NCI-H1694 (cell line): Measurements from ENCODE around the gene SMOC2.

ENCODE experiments used
- DNase-seq: peaks from one replicate; lab custom pipeline; 2025; lab: John Stamatoyannopoulos, UW

Gene SMOC2

DNA sequence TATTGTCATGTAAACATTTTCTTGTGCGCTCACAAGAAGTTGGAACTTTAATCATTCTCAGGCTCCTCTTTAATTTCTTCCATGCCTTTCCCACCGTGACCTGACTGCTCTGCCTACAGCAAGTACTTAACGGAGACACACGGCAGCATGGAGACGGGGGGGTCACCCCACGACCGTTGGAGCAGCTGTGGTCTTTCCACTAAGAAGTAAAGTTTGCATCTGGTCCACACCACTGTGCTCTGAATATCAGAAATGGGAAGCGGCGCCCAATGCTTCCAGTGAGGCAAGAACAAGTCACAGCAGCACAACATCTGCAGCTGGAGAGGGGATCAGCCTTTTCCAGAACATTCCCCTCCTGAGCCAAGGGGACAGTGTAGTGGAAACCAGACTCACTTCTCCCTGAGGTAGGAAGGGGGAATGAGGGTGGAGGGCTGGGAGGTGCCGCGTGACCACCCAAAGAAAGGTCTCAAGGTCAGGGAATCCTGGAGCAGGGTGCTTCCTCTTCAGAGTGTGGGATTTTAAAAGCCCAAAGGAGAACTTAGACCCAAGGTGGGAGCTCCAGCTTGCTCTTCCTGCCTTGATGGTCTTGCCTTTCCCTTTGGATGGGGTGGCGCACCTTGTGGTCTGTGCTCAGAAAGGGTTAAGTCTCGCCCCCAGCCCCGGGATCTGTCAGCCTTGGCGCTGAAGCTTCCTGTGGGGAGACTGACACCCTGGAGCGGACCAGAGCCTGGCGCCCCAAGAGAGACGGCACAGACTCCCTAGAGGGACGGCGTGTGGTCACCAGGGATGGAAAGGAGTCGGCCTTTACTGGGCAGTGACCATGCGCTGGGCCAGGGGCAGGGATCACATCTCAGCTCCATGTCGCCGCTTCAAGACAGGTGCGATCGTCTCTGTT is 25.6 kb upstream of the SMOC2 start:
- DNase-seq: no peak

DNA sequence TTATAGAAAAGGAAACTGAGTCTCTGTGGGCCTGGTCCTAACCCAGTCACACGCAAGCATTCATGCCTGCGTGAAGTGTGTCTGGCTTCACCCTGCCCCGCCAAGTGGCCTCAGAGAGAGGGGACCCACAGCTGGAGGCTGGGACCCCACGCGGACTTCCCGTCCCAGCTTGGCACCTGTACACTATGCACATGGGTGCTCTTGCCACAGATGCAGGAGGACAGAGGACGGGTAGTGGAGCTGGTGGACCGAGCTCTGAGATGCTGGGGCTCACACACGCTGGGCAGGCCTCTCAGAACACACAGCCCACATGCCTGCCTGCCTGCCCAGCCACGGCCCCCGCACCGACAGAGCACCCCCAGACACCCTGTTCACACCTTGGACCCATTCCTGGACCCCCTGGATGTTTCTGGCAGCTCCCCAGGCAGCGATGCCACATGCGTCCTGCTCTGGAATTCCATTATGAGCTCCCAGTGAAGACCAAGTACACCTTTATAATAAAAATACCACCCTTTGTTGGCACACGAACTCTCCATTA is 24.9 kb upstream of the SMOC2 start:
- no peak for DNase-seq

DNA sequence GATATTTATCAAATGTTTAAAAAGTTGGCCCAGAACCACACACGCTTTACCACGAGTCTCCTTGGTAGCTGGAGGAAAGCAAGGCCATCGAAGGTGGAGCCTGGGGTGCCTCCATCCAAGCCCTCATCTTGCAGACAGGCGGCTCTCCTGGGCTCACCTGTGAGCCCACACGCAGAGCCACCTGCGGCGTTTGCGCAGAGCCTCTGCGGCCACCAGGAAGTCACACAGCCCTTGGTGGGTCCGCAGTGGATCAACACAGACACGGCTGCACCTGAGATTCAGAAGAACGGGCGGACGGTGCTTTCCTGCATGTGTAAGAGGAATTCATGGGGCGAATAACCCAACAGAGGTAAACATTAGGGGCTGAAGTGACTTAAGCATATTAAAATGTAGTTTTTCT is 24.5 kb upstream of the SMOC2 start:
- DNase-seq: no peak

DNA sequence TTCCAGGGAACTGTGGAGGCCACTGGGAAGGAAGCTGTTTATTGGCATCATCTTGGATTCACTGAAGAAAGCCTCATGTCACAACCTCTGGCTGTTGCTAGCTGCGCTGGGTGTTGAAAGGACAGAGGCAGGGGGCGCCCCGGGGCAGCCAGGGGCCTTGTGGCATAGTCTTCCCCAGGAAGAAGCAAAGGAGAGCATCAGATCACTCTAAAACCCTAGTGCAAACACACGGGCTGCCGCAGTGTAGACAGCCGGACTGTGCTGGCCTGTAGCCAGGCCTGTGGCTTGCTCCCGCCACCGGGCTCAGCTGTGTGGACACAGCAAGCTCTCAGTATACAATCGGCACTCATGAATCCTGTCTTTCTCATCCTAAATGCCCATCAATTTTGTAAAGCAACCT is 23.8 kb upstream of the SMOC2 start:
- DNase-seq: no peak

DNA sequence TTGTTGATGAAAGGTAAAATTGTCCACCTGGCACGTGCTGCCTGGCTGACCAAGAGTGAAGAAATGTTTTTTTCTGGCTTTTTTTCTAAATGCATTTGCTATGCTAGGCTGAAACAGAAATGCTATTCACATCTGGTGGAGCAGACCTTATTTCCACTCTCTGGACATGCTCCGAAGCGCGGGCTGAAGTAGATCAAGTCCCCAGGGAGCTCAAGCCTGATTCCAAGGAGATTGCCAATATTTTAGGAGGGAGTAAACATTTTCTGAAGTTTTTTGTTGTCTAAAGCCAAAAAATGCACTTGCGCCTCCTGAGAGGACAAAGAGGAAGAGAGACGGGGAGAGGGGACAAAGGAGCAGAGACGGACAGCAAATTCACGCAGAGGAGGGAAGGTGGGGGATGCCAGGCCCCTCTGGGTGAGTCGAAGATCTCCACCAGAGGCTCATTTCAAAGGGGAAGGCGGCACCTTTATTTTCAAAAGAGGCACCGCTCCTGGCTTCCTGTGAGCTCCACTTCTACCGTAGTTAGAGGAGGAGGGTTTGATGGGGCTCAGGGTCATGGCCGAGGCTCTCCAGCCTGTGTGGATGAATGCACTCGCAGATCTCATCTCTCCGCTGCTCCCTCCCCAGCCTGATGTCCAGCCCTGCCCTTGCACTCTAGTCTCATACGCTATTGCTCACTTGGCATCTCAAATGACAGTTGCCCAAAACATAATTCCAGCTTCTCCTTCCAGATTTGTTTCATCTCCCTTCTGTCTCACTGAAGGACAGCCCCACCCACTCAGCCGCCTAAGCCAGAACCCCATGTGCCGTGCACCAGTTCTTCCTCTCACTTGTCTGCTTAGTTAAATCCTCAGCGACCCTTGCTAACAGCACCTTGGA is 23.1 kb upstream of the SMOC2 start:
- DNase-seq: no peak

DNA sequence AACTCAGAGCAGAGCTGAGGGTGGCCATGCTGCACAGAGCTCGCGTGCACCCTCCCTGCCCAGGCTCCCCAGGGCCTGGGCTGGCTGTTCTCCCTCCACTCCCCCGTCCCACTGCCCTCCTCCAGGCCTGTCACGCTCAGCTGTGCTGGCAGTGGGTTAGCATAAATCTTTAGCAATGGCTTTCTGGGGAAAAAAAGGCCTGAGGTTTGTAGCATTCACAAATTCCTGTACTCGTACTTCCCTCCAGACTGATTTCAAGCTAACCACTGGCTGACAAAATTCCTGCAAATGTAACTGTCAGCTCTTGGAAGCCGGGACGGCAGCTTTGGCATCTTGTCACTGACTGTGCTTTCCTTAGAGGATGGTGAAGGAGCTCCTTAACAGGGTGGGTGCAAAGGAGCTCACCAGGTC is 22.3 kb upstream of the SMOC2 start:
- no peak for DNase-seq

DNA sequence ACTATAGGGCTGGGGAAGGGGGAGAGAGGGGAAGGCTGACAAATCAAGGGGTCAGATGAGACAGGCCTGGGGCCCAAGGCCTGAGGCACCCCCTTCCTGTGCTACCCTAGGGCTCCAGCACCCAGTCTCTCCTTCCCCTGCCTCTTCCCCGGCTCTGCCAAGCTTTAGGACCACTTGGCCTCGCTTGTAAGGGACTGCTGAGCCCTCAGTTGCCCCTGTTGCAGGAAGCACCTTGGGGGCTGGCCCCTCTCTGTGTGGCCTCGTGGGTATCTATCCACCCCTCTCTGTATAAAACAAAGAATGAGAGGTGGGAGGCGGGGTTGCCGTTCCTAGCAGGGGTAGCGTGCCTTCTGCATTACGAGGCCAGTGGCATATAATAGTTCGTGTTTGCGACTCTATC is 21.4 kb upstream of the SMOC2 start:
- no peak for DNase-seq

DNA sequence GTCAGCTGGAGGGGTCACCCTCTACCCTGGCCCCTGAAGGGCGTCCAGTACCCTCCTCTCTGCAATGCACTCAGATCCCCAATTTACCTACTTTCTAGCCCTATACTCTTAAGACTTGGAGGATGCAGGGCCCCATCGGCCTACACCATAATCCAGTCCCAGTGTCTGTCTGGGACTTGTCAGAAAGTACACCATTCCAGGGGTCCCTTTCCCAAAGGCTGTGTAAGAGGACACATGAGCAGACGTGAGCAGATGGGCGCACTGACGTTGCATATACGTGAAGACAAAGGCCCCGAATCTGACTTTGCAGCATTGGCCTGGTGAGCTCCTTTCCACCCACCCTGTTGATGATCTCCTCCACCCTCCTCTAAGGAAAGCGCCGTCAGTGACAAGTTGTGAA is 20.9 kb upstream of the SMOC2 start:
- no peak for DNase-seq

DNA sequence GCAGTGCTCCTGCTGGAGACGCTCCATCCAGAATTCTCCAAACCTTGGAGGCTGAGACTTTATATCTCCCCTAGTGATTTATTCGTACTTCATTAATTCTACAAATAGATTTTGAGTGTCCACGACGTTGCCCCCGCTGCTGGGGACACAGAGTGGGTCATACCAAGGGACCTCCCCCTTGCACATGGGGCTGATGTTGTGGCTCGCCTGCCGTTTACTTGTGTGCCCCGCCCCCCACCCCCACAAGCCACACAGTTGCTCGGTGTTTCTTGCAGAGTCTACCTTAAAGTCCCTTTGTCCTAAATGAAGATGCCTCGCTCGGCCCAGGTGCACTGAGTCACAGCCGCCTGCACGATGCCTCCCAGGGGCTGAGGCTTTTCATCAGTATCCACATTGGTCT is 20.3 kb upstream of the SMOC2 start:
- no peak for DNase-seq

DNA sequence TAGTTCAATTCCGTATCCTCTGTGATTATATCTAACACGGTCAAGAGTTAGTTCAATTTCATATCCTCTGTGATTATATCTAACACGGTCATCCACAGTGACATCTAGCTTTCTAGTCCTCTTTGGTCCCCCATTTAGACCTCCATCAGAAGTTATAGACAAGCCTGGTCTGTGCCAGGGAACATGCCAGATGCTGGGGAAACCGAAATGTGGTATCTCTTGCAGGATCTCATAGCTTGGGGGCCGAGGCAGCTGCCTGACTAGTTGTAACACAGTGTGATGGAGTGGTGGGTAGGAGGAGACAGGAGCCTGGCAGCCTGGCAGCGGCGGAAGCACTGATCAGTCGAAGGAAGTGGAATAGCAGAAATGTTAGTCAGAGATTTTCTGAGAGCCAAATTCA is 13.8 kb upstream of the SMOC2 start:
- DNase-seq: no peak

DNA sequence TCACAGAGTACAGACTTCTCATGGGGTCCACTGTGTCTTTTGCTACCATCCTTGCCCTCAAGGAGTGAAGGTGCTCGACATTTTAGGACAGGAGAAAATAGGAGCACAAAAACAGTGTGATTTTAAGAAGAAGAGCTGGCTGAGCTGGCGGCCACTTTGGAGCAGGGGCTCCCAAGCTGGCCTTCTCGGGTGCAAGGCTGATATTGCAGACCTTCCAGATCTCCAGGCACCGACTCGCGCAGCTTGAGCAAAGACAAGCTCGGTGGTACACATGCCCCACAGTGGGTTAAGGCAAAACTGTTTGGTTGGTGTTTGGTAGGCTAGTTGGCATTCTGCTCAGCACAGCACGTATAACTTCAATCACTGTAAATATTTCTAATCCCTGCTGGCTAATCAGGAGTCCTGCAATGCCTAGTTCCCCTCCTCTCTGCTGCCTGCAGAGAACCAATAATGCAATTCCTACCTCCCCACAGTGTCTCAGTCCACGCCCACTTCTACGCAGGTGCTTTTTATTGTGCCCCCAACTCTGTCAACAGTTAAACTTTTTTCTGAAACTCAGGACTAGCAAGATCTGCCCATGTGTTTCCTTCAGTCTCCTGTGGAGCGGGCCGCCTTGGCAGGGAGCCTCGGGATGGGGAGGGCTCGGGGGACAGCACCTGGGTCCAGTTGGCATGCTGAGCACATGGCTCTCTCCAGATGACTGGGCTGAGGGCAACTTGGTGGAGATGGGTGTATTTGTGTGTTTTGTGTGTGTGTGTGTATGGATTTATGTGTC is 12.7 kb upstream of the SMOC2 start:
- DNase-seq: no peak

DNA sequence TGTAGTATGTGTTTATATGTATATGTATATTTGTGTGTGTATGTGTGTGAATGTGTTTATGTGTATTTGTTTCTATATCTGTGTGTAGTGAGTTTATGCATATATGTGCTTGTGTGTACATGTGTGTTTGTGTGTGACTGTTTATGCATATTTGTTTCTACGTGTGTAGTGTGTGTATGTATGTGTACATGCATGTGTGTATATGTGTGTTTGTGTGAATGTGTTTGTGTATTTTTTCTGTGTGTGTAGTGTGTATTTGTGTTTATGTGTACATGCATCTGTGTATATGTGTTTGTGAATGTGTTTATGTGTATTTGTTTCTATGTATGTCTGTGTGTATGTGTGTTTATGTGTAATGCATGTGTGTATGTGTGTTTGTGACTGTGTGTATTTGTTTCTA is 12.1 kb upstream of the SMOC2 start:
- no peak for DNase-seq

DNA sequence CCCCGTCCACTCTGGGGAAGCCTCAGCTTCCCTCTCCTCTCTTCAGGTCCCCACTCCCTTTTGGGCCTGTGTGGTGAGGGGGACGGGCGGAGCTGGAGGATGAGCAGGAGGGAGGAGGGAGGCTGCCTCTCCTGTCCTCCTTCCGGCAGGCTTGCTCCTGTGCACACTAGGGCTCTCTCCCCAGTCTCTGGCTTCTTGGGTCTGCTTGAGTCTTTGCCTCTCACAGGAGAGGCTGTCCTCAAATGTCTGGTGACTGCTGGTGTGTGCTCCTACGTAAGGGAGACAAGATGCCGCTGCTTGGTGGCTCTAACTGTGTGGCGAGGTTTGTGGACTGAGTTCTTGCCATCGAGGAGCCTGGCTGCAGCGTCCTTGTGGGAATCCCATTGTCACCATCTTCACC is 8.8 kb upstream of the SMOC2 start:
- DNase-seq: no peak

DNA sequence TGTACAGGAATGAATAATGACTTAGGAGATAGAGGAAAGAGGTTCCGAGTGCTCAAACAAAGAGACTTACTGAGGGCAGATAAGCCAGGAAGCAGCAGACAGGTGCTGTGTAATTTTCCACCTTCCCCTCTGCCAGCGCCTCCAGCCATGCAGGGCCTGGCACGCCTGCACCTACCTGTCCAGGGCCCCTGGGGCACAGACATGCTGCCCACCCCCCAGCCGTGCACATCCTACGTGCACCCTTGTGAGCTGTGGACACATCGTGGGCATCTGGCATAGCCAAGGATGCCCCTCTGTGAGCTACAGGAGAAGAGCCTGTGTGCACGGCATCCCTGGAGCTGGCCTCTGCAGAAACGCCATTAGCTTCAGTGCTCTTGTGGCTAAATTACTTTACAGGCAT is 7.1 kb upstream of the SMOC2 start:
- DNase-seq: no peak

DNA sequence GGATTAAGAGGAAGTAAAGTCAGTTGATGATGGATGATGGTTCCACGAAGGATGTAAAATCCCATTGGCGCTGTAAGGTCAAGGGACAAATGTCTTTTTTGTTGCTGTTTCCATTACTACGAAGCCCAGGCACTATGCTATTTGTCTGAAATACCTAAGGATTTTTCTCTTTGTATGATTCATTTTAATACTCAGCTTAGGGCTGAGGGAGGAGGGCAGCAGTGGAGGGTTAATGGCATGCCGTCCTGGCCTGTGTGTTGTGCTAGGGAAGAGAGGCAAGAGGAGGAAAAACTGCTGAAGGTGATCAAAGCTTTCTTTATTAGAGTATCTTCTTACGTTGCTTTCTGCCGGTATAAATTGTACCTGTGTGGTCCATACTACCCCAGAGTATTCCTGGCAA is 6.5 kb upstream of the SMOC2 start:
- no peak for DNase-seq

DNA sequence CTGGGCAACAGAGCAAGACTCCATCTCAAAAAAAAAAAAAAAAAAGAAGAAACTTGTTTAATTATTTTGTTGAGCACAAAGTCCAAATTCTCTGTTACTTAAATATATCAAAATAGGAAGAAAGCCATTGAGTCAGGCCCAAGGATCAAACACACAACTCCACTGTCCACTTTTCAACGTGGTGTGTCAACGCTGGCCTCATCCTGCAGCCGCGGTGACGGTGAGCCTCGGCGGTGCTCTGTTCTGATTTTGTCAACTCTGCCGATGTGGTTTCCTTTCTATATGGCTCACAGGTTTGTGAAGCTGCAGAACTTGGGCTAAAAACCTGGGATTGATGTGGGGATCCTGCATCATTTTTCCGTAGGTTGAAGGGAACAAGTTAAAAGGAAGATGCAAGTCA is 3.2 kb upstream of the SMOC2 start:
- DNase-seq: no peak

DNA sequence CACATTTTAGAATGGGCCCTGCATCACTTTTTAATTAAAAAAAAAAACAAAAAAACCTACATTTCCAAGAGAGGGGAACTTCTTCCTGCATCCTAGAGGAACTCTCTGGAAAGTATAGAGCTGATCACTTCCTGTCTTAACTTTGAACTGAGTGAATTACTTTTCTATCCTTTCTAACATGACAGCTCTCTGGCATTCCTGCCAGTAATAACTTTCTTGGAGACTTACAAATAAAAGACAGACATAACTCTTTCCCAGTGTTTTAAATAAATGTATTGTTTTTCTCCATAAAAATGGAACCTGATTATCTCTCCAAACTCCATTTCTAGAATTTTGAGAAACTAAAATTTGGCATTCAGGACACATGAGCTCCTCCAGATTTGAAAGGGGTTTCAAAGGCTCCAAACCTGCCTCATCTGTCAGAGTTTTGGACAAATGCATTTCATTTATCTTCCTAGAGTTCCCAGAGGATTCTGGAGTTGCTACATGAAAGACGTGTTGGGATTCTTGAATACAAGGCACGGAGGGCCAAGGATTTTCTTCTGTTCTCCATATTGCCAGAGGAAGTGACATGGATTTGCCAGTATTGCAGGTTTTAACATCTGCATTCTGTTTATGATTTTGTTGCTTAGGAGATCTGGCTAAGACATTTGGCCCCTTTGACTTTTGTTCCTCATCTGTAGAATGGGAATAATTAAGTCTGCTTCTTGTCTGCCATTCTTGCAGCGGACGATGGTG is 2.0 kb upstream of the SMOC2 start:
- no peak for DNase-seq

DNA sequence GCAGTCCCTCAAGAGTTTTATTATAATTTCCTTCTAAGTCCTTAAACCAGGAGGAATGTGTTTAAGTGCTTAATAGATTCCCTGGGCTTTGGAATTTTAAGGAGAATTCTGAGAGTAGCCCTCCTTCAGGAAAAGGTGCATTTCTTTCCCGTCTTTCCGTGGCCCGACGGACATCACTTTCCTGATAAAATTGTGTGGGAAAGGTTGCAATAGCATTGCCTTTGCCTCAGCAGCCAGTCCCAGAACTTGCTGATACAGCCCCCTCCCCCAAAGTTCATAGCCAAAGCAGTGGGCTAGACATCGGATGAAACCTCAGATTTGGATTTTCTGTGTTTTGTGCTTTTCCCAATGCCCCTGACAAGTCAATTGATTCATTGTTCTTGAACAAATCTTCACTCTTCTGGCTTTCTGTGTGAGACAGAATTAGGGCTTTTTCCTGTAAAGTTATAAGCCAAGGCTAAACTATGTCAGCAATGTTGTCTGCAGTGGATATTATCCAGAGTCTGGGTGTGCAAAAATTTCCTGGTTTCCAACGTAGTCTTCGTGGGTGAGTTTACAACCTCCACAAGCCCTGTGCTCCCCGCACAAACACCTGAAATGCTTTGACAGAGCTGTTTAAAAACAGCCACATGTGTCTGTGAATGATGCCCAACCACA is 1.1 kb upstream of the SMOC2 start:
- DNase-seq: no peak

DNA sequence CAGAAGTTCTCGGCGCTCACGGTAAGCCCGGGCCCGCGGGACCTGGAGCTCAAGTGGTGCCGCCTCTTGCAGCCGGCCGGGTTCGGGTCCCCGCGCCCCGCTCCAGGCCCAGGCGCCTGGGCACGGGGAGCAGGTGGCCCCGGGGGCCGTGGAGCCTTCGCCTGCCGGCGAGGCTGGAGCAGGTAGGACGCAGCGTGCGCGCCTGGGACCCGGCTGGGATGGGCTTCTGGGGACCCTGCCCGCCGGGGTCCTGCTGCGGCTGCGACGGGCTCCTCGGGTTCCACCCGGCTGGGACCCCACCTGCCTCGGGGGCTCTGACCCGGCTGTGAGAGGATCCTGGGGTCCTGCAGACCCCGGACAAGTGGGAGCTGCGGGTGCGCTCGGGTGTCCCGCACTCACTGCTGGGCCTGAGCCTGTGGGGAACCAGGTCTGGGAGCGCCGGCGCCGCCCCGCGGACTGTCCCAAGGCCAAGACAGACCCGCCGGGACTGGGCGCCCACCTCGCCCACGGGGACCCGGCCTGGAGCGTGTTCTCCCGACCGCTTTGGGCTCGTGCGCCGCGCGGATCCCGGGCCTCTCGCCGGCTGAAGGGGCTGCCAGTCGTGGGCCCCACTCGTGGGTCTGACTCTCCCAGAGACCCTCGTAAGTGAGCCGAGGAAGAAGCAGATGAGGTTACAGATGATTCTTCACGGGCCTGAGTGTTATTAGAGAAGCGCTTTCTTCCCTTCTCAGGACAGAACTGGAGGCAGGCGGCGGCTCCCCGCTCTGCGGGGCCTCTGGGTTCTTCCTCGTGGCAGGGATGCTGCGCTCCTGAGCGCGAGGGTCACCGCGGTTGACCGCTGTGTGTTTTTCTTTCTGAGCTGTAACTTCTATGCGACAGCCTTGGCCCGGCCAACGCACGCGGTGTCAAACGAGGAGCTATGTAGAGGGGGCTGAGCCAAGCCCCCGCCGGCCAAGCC is 729 bp downstream of the SMOC2 start:
- no peak for DNase-seq

DNA sequence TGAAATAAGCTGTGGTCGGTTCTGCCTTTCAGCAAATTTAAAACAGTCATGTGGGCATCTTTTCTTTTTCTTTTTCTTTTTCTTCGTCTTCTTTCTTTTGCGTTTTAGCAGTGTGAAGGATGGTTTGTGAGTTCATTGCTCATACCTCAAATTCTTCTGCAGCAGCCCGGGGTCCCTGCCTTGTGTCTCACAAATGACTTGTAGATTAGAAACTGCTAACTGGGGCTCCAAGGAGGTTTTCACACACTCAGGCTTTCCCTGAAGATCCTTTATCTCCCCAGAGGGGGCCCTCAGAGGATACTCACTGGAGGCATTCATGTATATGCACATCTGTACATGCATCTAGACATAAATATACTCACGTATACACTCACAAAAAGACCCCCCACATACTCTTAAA is 1.7 kb downstream of the SMOC2 start:
- no peak for DNase-seq
